Stimulated activated naive CD4-positive, alpha-beta T cell (primary cell): ENCODE results near the gene OMD.

Experiments used
- DNase-seq, 6 experiments: peaks; one replicate each; lab custom pipeline; 2025; lab: John Stamatoyannopoulos, UW

The OMD gene, protein sequence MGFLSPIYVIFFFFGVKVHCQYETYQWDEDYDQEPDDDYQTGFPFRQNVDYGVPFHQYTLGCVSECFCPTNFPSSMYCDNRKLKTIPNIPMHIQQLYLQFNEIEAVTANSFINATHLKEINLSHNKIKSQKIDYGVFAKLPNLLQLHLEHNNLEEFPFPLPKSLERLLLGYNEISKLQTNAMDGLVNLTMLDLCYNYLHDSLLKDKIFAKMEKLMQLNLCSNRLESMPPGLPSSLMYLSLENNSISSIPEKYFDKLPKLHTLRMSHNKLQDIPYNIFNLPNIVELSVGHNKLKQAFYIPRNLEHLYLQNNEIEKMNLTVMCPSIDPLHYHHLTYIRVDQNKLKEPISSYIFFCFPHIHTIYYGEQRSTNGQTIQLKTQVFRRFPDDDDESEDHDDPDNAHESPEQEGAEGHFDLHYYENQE

DNA sequence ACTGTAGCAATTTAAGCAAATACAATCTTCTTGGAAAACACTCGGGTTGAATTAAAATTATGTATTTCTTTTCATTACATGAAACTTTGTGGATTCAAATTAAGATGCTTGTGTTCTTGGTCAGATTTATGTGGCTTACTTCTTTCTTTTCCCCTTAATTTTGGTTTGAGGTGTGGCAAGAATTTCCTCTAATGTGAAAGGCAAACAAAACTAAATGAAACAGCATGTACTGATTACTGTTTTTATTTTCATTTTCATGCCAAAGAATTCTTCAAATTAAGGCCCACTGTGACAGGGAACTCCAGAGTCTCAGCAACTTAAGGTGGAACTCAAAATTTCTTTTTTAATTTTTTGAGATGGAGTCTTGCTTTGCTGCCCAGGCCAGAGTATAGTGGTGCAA, at the start of gene OMD:
Gene OMD, minus strand, starts transcription at position 132 of the 400 bp plus-strand sequence. CDS start 6,913 bp downstream, outside the sequence.
- DNase-seq = no peak

DNA sequence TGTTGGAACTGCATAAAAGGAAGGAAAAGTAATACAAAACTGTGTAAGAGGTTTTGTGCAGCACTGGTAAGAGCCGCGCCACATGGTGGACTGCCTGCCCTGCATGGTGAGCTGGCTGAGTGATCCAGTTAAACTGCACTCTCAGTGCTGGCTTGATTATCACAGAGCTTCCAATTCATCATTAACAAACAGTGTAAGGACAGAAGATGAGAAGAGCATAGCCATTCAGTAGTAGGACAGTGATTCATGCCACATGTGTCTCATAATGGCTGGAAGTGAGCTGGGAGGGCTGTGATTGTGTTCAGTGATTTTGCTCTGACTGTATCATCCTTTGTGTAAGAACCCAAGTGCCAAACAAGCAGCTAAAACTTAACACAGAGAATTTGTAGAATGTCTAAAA, 43.9 kb upstream of the OMD start:
- no peak for DNase-seq

DNA sequence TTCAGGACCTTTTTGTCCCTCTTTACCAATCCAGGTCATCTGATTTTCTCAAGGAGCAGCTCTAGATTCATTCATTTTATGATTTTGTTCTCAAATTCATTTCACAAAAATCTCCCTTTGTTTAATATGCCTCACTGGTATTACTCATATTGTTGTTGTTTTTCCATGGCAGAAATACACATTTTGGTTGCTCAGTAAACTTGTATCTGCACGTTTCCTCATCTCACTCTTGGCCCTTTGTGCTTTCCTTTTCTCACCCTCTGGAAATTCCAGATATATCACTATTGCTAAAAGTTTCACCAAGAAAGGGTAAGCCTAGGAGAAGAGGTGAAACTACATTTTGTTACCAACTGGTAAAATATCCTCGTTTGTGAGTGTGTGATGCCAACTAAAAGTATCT, 43.2 kb upstream of the OMD start:
- no peak for DNase-seq

DNA sequence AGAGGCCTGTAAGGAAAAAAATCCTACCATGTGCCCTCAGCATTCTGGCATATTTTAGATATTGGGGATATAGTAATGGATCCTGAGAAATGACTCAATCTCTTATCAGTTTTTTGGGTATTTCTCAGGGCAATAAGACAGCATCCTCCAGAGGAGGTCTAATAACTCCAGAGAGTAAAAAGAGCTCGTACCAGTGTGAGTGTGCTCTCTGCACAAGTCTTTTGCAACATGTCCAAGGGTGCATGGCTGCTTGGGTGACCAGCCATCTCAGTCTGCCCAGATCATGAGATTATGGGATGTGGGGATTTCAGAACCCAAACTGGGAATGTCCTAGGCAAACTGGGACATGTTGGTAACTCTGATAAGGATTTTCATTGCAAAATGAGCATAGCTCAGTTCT, 42.8 kb upstream of the OMD start:
- DNase-seq = no peak

DNA sequence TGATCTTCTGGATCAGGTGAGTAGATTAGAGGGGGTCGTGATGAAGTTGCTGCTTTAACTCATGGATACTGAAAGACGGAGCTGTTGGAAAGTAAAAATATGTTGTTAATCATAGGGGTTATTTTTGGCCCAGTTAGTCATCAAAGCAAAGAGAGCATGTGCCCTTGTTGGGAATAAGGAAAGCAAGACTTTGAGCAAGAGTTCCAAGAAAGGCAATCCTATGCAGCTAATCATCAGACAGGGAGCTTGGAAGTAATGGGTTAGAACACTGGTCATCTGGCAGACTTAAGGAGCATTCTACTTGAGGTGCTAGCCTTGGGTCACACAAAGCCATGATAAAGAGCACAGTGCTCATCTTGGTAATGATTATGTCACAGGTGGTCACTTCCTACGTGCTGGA, 39.7 kb upstream of the OMD start:
- no peak for DNase-seq

DNA sequence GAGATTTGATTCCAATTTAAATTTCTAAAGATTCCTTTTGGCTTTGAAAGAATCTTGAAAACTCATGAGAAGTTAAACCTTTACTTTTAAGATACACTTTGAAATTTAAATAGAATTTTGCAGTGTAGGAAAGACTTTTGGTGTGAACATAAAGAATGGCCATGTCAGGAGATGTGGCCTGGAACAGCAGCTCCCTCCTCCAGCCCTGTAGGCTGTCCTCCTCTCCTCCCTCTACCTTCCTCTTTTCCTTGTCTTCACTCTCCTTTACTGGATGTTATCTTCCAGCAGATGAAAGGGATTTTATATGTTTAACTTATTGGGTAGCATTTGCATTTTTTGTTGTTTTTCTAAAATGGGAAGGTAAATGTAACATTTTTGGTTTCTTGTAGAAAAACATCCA, 39.1 kb upstream of the OMD start:
- no peak for DNase-seq

DNA sequence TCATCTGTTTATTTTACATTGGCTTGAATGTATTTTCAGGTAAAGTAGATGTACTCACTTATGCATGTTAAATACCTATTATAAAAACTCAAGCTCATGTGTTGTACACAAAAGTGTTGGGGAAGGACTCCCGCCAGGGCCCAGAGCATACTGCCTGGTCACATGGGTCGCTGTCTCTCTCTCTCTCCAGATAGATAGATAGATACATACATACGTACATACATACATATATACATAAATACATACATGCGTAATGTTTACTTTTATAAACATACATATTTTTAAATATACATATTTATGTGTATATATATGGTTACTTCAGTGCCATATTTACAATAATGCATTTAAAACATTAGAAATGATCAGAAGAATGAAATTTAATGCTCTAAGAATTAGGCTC, 33.3 kb upstream of the OMD start:
- DNase-seq = no peak

DNA sequence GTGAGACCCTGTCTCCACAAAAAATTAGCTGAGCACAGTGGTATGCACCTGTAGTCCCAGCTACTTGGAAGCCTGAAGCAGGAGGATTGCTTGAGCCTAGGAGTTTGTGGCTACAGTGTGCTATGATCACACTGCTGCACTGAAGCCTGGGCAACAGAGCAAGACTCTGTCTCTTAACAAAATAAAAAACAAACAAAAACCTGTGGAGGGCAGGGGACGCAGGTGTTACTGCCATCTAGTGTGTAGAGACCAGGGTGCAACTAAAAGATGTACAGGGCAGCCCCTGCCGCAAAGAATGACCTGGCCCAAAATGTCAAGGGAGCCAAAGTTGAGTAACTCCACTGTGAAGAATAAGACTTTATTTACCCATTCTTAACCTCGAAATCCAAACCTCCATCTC, 30.9 kb upstream of the OMD start:
- no peak for DNase-seq

DNA sequence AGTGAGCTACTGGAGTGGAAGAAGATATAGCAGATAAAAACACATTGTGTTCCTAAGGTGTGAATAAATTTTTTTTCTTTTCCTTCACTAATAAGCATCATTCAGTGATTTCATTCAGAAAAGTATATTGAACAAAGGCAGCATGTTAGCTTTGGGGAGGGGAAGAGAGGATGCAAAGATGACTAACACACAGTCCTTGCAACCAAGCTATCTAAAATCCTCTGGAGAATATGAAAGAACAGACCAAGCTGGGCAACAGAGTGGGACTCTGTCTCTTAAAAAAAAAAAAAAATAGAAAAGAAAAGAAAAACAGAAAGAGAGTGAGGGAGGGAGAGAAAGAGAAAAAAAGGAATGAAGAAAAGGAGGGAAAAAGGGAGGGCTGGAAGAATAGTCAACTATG, 22.3 kb upstream of the OMD start:
- DNase-seq = no peak

DNA sequence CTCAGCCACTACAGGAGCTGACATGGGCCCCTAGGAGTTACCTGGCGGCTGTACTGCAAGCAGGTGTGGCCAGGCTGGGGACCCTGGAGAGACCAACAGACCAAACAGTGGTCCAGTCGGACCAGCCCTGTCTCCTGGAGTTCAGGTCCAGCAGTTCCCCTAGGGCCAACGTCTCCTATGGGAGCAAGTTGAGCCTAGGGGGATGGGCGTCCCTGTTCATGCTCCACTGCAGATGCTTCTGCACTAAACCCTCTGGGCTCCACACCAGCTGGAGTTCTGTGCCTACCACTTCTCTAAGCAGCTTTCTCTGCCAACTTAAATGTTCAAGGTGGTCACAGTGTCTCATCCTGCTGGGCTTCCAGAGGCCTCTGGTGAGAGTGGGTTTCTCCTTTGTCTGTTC, 20.6 kb upstream of the OMD start:
- DNase-seq = no peak

DNA sequence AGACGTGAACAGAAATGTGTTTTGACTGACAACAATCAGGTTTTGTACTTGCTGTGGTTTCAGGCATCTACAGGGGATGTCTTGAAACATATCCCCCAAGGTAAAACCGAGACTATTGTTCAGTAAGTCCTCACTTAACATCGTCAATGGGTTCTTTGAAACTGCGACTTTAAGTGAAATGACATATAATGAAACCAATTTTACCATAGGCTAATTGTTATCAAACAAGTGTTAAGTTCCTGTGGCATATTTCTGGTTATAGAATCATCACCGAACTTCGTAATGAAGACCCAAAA, 16.4 kb upstream of the OMD start:
- no peak for DNase-seq

DNA sequence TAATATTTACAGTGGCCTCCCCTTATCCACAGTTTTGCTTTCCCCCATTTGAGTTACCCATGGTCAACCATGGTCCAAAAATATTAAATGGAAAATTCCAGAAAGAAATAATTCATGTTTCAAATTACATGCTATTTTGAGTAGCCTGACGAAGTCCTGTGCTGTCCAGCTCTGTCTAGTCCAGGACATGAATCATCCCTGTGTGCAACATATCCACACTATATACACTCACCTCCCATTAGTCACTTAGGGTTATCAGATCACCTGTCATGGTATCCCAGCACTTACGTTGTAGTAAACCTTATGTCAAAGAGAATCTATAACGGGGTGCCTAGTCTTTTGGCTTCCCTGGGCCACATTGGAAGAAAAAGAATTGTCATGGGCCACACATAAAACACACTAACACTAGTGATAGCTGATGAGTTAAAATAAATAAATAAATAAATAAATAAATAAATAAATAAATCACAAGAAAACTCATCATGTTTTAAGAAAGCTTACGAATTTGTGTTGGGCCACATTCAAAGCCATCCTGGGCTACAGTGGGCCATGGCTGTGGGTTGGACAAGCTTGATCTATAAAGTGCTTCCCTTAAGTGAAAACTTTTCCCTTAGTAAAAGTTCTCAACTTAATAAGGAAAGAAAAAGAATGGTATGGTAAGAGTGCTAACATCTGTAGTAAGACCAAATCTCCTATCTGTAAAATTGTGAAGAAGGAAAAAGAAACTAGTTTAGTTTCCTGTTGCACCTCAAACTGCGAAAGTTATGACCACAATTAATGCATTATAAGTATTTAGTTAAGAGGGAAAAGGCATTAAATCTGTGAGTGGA, 15.9 kb upstream of the OMD start:
- no peak for DNase-seq

DNA sequence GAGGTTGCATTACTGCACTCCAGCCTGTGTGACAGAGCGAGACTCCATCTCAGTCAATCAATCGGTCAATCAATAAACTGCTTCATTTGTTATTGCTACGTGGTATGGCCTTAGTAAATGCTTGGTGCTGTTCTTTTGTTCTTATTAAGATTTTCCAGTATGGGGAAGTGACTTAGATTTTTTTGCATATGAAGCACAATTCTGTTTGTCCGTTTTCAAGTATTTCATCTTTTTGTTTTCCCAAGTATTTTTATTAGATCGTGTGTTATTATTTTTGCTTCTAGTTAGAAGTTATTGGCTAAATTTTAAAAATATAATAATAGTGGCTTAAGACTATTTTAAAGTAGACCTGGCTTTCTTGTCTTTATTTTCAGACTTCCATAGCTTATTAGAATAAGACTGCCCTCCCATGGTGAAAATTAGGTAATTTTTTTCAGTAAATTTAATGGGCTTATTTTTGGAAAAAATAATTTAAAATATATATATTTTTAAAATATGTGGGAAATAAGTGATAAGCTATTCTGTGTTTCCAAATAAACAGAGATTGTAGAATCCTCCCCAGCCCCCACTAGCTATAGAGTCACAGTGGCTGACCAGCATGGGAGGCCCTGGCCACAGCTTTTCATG, 14.7 kb upstream of the OMD start:
- no peak for DNase-seq

DNA sequence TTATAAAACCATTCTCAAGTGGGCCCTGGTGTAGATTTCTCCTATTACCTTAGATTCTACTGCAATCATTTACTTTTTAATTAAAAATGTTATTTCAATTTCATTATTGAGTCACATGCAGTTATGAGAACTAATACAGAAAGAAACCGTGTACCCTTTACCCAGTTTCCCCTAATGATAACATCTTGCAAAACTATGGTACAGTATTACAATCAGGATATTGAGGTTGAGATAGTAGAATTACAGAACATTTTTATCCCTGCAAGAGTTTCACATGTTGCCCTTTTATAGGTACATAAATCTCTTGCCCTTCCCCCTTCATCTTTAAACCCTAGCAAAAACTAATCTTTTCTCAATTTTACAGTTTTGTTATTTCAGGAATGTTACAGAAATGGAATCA, 11.0 kb upstream of the OMD start:
- DNase-seq = no peak

DNA sequence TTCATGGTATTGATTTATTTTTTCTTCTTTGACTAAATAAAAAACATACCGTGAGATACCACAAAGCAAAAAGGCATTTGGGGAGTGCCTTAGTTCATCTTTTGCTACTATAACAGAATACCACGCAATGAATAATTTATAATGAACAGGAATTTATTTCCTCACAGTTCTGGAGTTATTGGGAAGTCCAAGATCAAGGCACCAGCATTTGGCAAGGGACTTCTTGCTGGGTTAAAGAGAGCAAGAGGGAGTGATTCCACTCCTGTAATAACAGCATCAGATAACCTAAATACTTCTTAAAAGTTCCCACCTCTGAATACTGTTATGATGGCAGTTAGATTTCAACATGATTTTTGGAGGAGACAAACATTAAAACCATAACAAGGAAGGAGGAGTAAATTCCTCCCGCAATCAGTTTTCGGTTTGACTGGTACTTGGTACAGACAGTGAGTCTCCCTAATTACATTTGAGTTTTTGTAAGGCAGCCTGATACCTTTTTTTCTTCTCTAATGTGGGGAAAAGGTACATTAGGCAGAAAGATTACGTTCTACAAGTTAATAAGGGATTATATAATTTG, 8.8 kb upstream of the OMD start:
- DNase-seq = no peak

DNA sequence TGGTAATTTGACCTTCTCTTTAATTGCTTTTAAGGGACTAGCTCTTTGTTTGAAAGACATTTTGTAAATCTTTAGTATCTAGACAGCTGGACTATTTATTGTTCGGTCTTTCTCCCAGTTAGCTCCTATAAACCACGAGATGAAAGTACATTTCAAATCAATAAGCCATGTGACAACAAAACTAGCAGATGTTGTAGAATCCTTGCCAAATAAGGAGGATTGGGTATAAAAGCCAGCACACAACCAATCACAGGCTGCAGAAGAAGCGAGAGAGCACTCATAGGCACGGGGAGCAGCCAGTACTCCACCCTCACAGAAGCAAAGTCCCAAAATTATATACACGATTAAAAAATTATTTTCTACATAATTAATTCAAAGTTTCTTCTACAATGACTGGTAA, 8.1 kb upstream of the OMD start:
- no peak for DNase-seq

DNA sequence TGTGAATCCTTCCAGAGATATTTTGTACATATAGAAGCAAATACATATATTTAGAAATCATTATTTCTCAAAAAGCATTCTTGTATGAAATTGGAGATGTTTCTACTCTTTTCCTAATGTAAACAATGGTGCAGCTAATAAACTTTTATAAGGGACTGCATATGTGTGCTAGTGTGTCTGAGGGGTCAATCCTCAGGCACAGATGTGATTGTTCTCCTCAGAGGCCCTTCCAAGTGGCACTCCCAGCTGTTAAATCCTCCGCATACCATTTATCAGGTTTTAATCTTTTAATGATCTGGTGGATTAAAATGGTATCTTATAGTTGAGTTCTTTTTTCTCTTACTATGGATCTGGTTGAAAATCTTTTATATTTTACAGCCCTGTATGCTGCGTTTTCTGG, 5.6 kb upstream of the OMD start:
- DNase-seq = no peak

DNA sequence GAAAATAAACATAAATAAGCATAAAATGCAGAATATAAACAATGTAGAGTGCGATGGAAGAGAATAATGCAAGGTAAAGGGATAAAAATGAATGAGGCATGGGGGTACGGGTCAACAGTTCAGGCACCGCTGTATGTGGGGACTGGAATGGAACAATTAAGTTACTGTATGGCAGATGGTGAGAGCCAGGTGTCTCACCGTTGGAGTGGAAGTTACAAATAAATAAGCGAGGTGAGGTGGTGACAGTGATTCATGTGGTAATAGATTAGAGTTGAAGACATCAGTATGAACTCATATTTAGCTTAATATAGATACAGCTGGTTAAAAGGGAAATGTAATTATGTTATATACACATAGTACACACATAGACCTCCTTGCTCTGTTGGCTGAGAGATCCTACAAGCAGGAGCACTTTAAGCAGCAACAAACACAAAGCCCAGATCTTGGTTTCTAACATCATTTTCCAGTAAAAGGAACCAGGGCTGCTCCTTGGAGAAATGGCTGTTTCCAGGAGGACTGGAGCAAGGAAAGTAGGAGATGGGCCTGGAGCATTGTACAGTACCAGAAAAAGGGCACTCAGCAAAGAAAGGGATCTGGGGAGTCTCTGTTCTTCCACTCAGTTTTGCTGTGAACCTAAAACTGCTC, 2.4 kb upstream of the OMD start:
- no peak for DNase-seq

DNA sequence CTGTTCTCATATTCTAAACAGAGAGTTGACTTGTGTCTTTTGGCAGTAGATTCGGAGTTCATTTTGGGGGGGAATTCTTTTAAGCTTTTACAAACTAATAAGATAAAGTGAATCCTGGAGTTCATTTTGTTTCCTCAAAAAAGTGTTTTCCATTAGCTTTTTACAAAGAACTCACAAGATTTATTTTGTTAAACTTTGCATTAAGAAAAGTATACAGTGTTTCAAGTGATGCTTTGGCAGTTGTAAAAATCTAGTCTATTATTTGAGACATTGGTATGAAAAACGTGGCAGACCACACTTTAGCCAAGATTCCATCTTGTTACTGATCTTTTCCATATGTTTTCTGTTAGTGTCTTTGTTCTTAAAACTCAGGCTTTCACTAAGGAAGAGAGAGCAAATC, 1.2 kb upstream of the OMD start:
- DNase-seq = no peak

DNA sequence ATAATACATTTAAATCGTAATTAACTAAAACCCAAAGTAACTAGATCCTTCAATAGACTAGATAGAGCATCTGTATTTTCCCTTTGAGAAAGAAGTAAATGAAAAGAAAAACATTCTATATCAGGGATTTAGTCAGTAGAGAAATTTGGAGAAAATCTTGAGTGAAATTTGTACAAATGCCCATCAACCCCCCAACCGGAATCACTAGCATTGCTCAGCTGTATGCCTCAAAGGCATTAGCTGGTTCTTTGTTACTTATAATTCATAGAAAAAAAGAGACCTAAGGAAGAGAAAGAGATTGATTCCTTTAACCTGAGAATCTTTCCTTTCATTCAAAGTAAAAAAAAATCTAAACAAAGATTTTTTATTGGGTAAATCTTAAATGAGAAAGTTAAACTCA, 659 bp downstream of the OMD start:
- DNase-seq = no peak

DNA sequence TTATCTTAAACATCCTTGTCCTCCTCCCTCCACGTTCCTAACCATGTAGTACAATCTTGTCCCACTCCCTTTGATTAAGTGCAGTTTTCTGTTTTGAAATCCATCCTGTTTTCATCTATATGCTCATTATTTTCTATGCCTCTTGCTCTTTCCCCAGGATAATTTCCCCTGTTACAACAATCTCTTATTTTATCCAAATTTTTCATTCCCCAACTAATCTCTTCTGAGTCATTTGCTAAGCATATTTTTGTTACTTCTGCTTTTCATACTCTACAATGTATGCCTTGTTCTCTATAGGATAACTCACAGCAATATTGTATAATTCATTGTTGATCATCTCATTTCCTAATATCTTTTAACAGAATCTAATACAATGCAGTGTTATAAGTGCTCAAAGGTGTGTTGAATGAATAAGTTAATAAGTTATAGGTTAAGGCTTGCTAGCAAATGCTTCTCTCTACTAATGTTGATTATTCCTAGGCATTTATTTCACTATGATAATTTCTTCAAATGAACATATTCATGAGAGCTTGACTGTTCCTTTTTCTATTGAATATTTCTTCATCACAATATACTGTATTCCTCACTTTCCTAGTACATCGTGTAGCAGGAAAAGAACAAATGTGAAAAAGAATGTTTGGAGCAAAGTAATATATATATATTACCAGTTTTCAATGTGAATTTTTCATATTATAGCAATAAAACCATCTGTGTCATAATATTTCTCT, 1.5 kb downstream of the OMD start:
- DNase-seq = no peak

DNA sequence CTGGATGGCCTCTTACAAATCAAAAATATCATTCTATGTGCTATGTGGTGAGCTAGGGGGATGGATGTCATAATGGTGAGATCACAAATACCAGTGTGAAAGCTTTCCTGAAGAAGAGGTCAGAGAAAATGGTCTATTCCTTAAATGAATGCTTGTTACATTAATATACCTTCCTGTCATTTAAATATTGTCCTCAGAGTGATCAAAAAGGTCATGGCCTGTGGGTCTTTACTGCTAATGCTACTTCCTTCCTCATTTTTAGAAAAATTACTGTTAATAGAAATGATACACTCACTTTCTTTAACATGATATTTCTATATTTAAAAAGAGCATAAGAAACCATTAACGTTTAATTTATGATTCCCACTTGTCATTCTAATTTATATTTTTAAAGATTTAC, 9.7 kb downstream of the OMD start:
- DNase-seq = no peak
